Fibroblast of lung (primary cell): ENCODE measurements around the gene SP4. TPM values are rescaled to one million over a fixed set of nuclear protein-coding genes. Genes with fewer than 3 reads are reported as not detected.

Experiments
- DNase-seq, 2 donors: peaks; one replicate each; pipeline versions ENCODE4 v3.0.0 to v3.0.0-alpha.2; 2010; ENCODE audit warnings: low read depth in 2 of 2
- H2AFZ ChIP-seq: 2 replicates; pipeline ENCODE4 v1.5.1; 2012; ENCODE audit warnings: low read length, control low read depth, inconsistent platforms
- H3K27ac ChIP-seq: 2 replicates; pipeline ENCODE4 v1.5.1; 2011; ENCODE audit warnings: low read length, control low read depth; ENCODE audit not compliant: insufficient read depth
- H3K27me3 ChIP-seq: 2 replicates; pipeline ENCODE4 v1.5.1; 2011; ENCODE audit warnings: mild to moderate bottlenecking, low read length; ENCODE audit not compliant: control insufficient read depth, insufficient read depth
- H3K36me3 ChIP-seq: 2 replicates; pipeline ENCODE4 v1.5.1; 2011; ENCODE audit warnings: low read length; ENCODE audit not compliant: control insufficient read depth, insufficient read depth
- H3K4me1 ChIP-seq: 2 replicates; pipeline ENCODE4 v1.5.1; 2011; ENCODE audit warnings: low read length; ENCODE audit not compliant: control insufficient read depth, insufficient read depth; ENCODE audit errors: extremely low read depth
- H3K4me2 ChIP-seq: 2 replicates; pipeline ENCODE4 v1.5.1; 2011; ENCODE audit warnings: low read length, control low read depth; ENCODE audit not compliant: insufficient read depth; ENCODE audit errors: extremely low read depth
- H3K4me3 ChIP-seq, 4 experiments: fragments of 200-600 bp in 1 of 4; sonication (generic) in 1 of 4; replicated peaks in 1 of 4; 2 replicates each; pipeline ENCODE4 v1.5.1; 2011 to 2016; ENCODE audit warnings: low read length in 4 of 4, low read depth in 3 of 4, mild to moderate bottlenecking in 3 of 4, control low read depth in 2 of 4, inconsistent platforms in 1 of 4, mixed read lengths in 1 of 4; ENCODE audit not compliant: insufficient read depth in 1 of 4; ENCODE audit errors: control extremely low read depth in 1 of 4
- H3K79me2 ChIP-seq: 2 replicates; pipeline ENCODE4 v1.5.1; 2012; ENCODE audit warnings: mild to moderate bottlenecking, low read length, inconsistent platforms; ENCODE audit not compliant: control insufficient read depth, insufficient read depth
- H3K9ac ChIP-seq: 2 replicates; pipeline ENCODE4 v1.5.1; 2011; ENCODE audit warnings: mild to moderate bottlenecking, low read length, control low read depth; ENCODE audit not compliant: insufficient read depth
- H3K9me3 ChIP-seq: 2 replicates; pipeline ENCODE4 v1.5.1; 2012; ENCODE audit warnings: low read depth, low read length; ENCODE audit not compliant: control insufficient read depth, insufficient read depth
- H4K20me1 ChIP-seq: 2 replicates; pipeline ENCODE4 v1.5.1; 2011; ENCODE audit warnings: low read length; ENCODE audit not compliant: control insufficient read depth, insufficient read depth; ENCODE audit errors: extremely low read depth
- CTCF ChIP-seq, 2 donors: IDR thresholded peaks in 1 of 2; conservative IDR thresholded peaks in 1 of 2; 1 replicate in 1 of 2; 2 replicates in 1 of 2; pipeline ENCODE4 v1.5.1; 2011 to 2012; ENCODE audit warnings: low read length in 2 of 2, control low read depth in 1 of 2, inconsistent platforms in 1 of 2, low read depth in 1 of 2, mild to moderate bottlenecking in 1 of 2
- EZH2 ChIP-seq: IDR thresholded peaks from 2 replicates; pipeline ENCODE4 v1.5.1; 2012; ENCODE audit warnings: low read length, control low read depth, mild to moderate bottlenecking; ENCODE audit errors: missing control alignments
- polyA plus RNA-seq, 2 donors: library from polyadenylated mRNA; depleted of rRNA in 1 of 2; stranded (reverse) in 1 of 2; unstranded in 1 of 2; fragments of >200 nt; gene quantifications; 2 replicates each; pipeline ENCODE4 v1.2.1, GENCODE V29; 2011 to 2012; ENCODE audit warnings: missing spikeins in 1 of 2
- total RNA-seq: library from RNA; depleted of rRNA; stranded (reverse); fragments of >200 nt; gene quantifications from 2 replicates; pipeline ENCODE4 v1.2.1, GENCODE V29; 2014

SP4 gene
- total and polyA plus RNA-seq, 2 donors (not counting 1 experiment from before 2014, with no cell fraction given), result 2.9 to 8.8 TPM

- Histone ChIP-seq H3K4me2 (no peak overlapping the region), H4K20me1 (no peaks in the 10 kb centered on the region), H2AFZ (no peak overlapping the region), H3K36me3 (no peaks in the 10 kb centered on the region), H3K9me3 (no peaks in the 10 kb centered on the region), H3K4me3 (no peak overlapping the region), H3K9ac (no peak overlapping the region), H3K4me1 (no peaks in the 10 kb centered on the region), H3K27ac (no peak overlapping the region), H3K79me2 (no peaks in the 10 kb centered on the region), H3K27me3 (no peaks in the 10 kb centered on the region)
- TF ChIP-seq CTCF (conservative IDR thresholded peaks at IDR 0.05 in 1 of 2, IDR thresholded peaks at IDR 0.05 in 1 of 2; ENCODE audit: low read depth in 1 of 2, low read length in 2 of 2) (no peak), EZH2 (no peak)
- no peak for DNase-seq
Measured at GRCh38 chr7:21562385-21562784, 134.5 kb downstream of the SP4 start.

Other genes with a start within 250 kb of the SP4 start
- under 0.01 and 0.33 TPM in 2 replicates for gene DNAH11, start 115.0 kb downstream of the SP4 start, total RNA-seq
- gene DNAH11, start 115.0 kb downstream of the SP4 start, polyA plus RNA-seq, result 0.16 and 0.34 TPM in 2 replicates